GM19043 (cell line): Measurements from ENCODE around the gene SULF2.

Source experiments
- ATAC-seq: cut with Tn5 transposase; IDR thresholded peaks from one replicate; pipeline ENCODE4 v1.9.1; 2021; ENCODE audit warnings: low read depth; ENCODE audit not compliant: unreplicated experiment

The SULF2 gene

GRCh38 chr20:47765271-47765670 is 20.0 kb downstream of the SULF2 start:
- ATAC-seq: no peak

- no peak for ATAC-seq
Measured at GRCh38 chr20:47764154-47764733, 21.0 kb downstream of the SULF2 start.

DNA sequence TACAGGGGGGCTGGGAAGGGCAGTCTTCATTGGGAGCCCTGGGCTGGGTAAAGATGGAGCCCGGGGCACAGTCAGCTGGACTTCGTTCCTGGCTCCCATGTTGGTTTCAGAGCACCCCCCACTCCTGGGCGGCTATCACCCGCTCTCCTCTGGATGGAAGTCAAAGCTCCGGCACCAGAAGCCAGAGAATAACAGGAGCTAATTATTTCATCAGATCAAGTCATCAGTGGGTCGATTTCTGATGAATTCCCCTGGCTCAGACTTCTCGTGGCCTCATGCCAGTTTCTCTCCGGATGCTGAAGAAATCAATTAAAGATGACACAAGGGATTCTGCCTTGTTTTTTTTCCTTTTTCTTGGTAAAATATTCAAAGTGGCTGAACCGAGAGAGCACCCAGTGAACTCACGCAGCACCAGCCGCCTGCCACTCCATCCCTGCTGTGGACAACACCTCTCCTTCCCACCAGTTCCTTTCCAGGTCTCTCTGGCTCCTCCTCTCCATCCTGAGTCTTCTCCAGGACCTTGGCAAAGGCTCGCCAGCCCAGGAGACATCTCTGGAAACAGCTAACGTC is 22.5 kb downstream of the SULF2 start:
- no peak for ATAC-seq

DNA sequence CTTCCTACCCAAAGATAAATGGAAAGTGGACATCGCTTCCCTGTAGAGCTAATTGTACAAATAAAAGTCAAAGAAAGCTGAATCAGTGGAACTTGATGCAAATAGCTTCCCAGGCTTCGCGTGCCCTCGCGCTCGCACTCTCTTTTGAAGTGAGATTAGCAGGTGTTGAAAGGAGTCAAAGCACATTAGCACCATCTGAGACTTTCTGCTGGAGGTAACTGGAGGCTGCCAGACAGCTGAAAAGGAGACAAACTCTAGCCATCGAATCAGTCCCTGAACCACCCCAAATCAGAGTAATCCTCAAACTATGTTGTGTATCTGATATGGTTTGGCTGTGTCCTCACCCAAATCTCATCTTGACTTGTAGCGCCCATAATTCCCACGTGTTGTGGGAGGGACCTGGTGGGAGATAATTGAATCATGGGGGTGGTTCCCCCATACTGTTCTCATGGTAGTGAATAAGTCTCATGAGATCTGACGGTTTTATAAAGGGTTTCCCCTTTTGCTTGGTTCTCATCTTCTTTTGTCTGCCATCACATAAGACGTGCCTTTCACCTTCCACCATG is 23.7 kb downstream of the SULF2 start:
- ATAC-seq: no peak

DNA sequence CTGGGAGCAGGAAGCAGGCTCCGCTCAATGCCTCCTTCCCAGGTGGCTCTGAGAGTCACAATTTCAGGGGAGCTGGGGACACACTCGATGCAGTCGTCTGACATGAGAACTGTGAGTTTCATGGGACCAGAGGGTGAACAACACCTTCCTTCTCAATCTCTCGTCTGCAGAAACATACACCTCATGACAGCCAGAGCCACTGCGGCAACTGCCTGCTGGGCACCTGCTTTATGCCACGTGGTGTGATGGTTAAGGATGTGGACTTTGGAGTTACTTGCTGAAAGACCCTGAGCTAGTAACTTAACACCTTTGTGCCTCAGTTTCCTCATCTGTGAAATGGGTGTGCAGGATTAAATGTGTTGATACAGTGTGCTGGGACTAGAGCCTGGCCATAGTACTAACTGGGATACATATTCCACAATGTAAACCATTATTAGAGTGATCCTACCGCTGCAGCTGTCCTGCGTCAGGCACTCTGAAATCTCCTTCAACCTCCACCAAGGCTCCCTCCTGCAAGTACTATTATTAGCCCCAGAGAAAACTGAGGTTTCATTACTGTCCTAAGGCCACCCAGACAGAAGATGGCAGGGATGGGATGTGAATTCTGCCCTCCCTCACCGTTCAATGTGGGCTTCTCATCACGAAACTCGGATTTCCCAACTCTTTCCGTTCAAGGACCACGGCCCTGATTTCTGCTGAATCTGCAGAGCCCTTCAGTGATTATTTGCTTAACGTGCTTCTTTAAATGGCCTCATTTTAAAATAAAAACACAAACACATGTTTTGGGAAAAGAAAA is 24.4 kb downstream of the SULF2 start:
- ATAC-seq: no peak

DNA sequence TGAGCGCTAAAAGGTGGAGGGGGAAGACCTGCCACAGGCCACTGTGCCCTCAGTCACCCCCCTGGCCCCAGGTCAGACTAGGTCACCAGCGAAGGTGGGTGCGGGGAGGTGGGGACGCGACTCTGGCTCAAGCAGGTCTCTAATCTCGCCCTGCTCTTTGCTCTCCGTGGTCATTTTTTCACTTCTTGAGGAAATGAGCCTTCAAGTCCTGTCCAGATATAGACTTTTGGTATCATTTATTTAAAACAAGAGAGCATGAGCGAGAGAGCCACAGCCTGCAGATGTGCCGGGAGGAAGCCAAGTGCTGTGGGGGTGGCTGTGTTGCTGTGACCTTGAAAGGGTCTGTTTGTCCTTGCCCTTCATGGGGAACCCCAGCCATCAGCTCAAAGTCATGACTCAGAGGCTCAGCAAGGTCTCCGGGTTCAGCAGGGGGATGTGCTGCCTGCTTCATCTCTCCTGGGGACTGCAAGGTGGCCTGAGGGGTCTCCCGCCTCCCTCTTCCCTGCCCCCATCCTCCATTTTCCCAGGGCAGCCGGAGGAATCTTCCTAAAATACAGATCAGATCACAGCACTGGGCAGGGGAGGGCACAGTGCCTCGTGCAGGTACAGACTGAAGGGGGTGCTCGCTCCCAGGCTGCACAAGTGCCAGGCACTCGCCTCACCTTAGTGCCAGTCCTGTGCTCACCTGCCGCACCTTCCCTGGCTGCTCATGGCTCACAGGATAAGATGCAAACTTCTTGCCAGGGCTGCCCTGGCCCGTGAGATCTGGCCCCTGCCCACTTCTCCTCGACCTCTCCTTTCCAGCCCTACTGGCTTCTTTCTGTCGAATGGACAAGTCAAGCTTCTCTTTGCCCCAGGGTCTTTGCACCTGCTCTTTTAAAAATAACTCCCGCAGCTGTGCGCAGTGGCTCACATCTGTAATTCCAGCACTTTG is 26.5 kb downstream of the SULF2 start:
- ATAC-seq: no peak

- ATAC-seq: no peak
Measured at GRCh38 chr20:47757145-47758035, 27.9 kb downstream of the SULF2 start.

- no peak for ATAC-seq
Measured at GRCh38 chr20:47754946-47755652, 30.2 kb downstream of the SULF2 start.

DNA sequence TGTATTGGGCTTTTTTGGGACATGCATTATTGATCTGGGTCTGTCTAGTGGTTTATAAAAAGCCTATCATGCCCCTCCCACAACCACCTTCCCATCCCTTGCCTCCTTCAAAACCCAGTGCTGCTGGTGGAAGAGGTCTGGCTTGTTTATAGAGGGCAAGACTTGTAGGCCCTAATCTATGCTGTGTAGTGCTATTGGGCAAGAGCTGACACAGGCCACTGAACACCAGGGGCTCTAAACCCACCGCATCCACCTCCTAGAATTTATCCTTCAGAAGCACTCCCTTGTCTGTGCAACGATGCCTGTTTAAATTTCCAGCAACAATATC is 30.9 kb downstream of the SULF2 start:
- no peak for ATAC-seq

- no peak for ATAC-seq
Measured at GRCh38 chr20:47753576-47754387, 31.5 kb downstream of the SULF2 start.

GRCh38 chr20:47751449-47751848 is 33.8 kb downstream of the SULF2 start:
- no peak for ATAC-seq

GRCh38 chr20:47749339-47749738 is 35.9 kb downstream of the SULF2 start:
- ATAC-seq: no peak

DNA sequence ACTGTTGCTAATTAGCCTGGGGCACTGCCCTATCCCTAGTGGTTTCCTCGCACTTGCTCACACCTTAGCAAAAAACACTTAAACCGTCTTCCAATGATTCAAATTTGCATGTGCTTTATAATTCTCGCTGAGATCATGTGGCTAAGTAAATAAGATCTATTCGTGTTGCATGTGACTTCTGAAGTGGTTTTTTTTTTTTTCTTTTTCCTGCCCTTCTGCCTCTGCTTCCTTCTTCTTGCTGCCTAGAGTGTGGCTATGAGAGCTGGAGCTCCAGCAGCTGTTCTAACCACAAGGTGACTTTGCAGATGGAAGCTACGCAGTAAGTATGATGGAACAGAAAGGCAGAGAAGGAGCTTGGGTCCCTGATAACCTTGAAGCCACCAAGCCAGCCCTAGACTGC is 36.5 kb downstream of the SULF2 start:
- ATAC-seq: no peak

GRCh38 chr20:47748069-47748468 is 37.2 kb downstream of the SULF2 start:
- ATAC-seq: no peak

GRCh38 chr20:47747669-47748031 is 37.6 kb downstream of the SULF2 start:
- ATAC-seq: no peak

DNA sequence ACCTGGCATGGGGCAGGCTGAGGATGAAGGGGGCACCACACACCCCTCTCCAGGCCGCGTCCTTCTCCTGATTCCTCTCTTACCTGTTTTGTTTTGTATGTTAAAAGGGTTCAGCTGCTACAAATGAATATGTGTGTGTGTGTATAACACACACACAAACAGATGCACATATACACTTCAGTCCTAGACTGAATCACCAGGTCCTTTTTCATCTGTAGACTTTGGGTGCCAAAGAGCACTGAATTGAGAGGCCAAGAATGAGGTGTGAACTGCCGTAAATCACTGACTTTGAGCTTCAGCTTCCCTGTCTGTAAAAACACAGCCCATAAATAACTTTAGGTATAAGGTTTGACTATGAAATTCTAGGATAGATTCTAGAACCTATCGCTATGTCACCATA is 40.5 kb downstream of the SULF2 start:
- no peak for ATAC-seq

DNA sequence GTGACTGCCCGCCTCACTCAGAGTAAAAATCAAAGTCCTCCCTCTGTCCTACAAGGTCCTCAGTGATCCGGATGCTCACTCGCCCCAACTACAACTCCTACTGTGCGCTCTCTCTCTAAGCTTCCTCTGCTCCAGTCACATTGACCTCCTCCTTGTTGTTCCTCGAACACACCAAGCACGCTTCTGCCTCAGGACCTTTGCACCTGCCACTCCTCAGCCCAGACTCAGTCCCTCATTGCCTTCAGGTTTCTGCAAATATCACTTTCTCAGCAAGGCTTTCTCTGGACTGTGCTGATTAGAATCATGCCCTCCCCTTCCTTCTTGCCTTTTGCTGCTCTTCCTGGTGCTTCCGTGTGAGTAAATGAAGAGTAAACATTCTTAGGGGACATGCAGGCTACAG is 41.6 kb downstream of the SULF2 start:
- no peak for ATAC-seq
